ENCODE data around the gene KBTBD12. TPM values are rescaled to one million over a fixed set of nuclear protein-coding genes. Genes with fewer than 3 reads are reported as not detected.
A peak's percentile ranks its signal among the peaks of the same experiment; 100 is the strongest.

Gene KBTBD12
- total and polyA plus RNA-seq, 2 of the 13 experiments (the other 11 are each of a cell fraction or from before 2014, with no cell fraction given), result not detected

- Histone ChIP-seq H3K9ac (ENCODE audit: insufficient read depth, low read depth, low read length) (no peak overlapping the region), H3K36me3 (replicated peaks in 1 of 2; ENCODE audit: control insufficient read depth in 1 of 2, insufficient read depth in 2 of 2, low read length in 2 of 2) (no peaks in the 10 kb centered on the region), H3K27me3 (ENCODE audit: control insufficient read depth in 1 of 2, insufficient read depth in 2 of 2, low read length in 2 of 2) (peaks cover 0 to under 1% of the 10 kb centered on the region in 2 experiments; a peak in 1 of 5 replicates), H3K4me1 (ENCODE audit: insufficient read depth, low read length) (peaks cover 31% of the 10 kb centered on the region), H3K27ac (ENCODE audit: extremely low read length, insufficient read depth, low read length) (peak overlapping the region; percentile 37), H2AFZ (ENCODE audit: low read length) (peak overlapping the region; percentile 83), H4K20me1 (ENCODE audit: insufficient read depth, low read length) (no peaks in the 10 kb centered on the region), H3K4me3 (replicated peaks in 1 of 3; ENCODE audit: insufficient read depth in 1 of 3, low read depth in 2 of 3, low read length in 3 of 3) (peak overlapping the region in 2 of 3 experiments; percentile 32 to 46; a peak in 3 of 6 replicates), H3K4me2 (ENCODE audit: low read depth, low read length) (peak overlapping the region; percentile 67), H3K79me2 (ENCODE audit: insufficient read depth, low read length) (no peaks in the 10 kb centered on the region), H3K9me3 (ENCODE audit: low read length) (no peaks in the 10 kb centered on the region)
- no TSS peak for BruUV-seq (replicated peaks)
- WGBS (ENCODE audit: low lambda C conversion rate), result 27% methylated on average over 6 of the region's 6 CpGs
- DNase-seq (ENCODE audit: low spot score) (no peak), ATAC-seq (peak; percentile 45), FAIRE-seq (peak; percentile 4)
- CTCF ChIA-PET (ENCODE audit: low intra/inter-chr PET ratio, low total read pairs), result no interaction called here
- POLR2A ChIA-PET, result no interaction called here
- intact Hi-C loops (cut with micrococcal nuclease; ENCODE audit: unreplicated experiment), result no loop called here
- in situ Hi-C loops (cut with HindIII; ENCODE audit: extremely low pct_ligation_motif_present, low pct_unique_long_range_greater_than_20kb), result no loop called here
- TF ChIP-seq ZNF101 (CRISPR knock-in tag; IDR thresholded peaks at IDR 0.05; ENCODE audit: borderline replicate concordance, low read depth), result no peak
- TF ChIP-seq POGZ (CRISPR knock-in tag; IDR thresholded peaks at IDR 0.05), result 0 out of 2 replicates have a peak, but pooled peaks have one; percentile 22
- TF ChIP-seq YEATS4 (CRISPR knock-in tag; IDR thresholded peaks at IDR 0.05; ENCODE audit: borderline replicate concordance), result peak; percentile 35; the same call in 1 of the 2 replicates
- peak; percentile 21; the same call in 1 of the 2 replicates for TF ChIP-seq HNF4G (IDR thresholded peaks at IDR 0.05; ENCODE audit: borderline replicate concordance, low read depth, low read length)
- no peak for TF ChIP-seq HNF4G (CRISPR knock-in tag; IDR thresholded peaks at IDR 0.05; ENCODE audit: borderline replicate concordance, low read depth)
- no peak for TF ChIP-seq ARID2 (CRISPR knock-in tag; IDR thresholded peaks at IDR 0.05; ENCODE audit: borderline replicate concordance)
- TF ChIP-seq ZMYM3 (CRISPR knock-in tag; IDR thresholded peaks at IDR 0.05), result peak; percentile 38; the same call in 1 of the 2 replicates
- TF ChIP-seq ATF4 (CRISPR knock-in tag; IDR thresholded peaks at IDR 0.05), result no peak
- no peak for TF ChIP-seq ZNF597 (CRISPR knock-in tag; IDR thresholded peaks at IDR 0.05)
- no peak for TF ChIP-seq FOXK2 (IDR thresholded peaks at IDR 0.05)
- peak; percentile 50; the same call in 1 of the 2 replicates for TF ChIP-seq BCL6 (CRISPR knock-in tag; IDR thresholded peaks at IDR 0.05)
- peak; percentile 67 to 77 for TF ChIP-seq MAFK (conservative IDR thresholded peaks at IDR 0.05 in 1 of 2, IDR thresholded peaks at IDR 0.05 in 1 of 2; ENCODE audit: low read length in 2 of 2)
- TF ChIP-seq ZNF768 (CRISPR knock-in tag; IDR thresholded peaks at IDR 0.05), result peak; percentile 42; the same call in 1 of the 2 replicates
- TF ChIP-seq TBL1XR1 (IDR thresholded peaks at IDR 0.05; ENCODE audit: borderline replicate concordance, low read length, partially characterized antibody), result no peak
- no peak for TF ChIP-seq NFRKB (IDR thresholded peaks at IDR 0.05)
- no peak for TF ChIP-seq STAT6 (CRISPR knock-in tag; IDR thresholded peaks at IDR 0.05; ENCODE audit: borderline replicate concordance)
- peak; percentile 70 for TF ChIP-seq MAFF (IDR thresholded peaks at IDR 0.05; ENCODE audit: low read depth, low read length)
- no peak for TF ChIP-seq NFE2L2 (IDR thresholded peaks at IDR 0.05; ENCODE audit: low read length)
- no peak for TF ChIP-seq AKAP8 (CRISPR knock-in tag; IDR thresholded peaks at IDR 0.05)
- no peak for TF ChIP-seq ZNF564 (CRISPR knock-in tag; IDR thresholded peaks at IDR 0.05)
- no peak for TF ChIP-seq ZNF274 (CRISPR knock-in tag; IDR thresholded peaks at IDR 0.05)
- TF ChIP-seq PRPF4 (IDR thresholded peaks at IDR 0.05; ENCODE audit: low read depth, low read length, poor library complexity, severe bottlenecking), result no peak
Observed at GRCh38 chr3:127999509-128000106, 84.6 kb downstream of the KBTBD12 start.

All from HepG2 (cell line).